ENCODE results near the gene HIPK1. TPM values are rescaled to one million over a fixed set of nuclear protein-coding genes. Genes with fewer than 3 reads are reported as not detected.

HIPK1 gene
- total RNA-seq, result 24.6 and 26.7 TPM in 2 replicates

DNA sequence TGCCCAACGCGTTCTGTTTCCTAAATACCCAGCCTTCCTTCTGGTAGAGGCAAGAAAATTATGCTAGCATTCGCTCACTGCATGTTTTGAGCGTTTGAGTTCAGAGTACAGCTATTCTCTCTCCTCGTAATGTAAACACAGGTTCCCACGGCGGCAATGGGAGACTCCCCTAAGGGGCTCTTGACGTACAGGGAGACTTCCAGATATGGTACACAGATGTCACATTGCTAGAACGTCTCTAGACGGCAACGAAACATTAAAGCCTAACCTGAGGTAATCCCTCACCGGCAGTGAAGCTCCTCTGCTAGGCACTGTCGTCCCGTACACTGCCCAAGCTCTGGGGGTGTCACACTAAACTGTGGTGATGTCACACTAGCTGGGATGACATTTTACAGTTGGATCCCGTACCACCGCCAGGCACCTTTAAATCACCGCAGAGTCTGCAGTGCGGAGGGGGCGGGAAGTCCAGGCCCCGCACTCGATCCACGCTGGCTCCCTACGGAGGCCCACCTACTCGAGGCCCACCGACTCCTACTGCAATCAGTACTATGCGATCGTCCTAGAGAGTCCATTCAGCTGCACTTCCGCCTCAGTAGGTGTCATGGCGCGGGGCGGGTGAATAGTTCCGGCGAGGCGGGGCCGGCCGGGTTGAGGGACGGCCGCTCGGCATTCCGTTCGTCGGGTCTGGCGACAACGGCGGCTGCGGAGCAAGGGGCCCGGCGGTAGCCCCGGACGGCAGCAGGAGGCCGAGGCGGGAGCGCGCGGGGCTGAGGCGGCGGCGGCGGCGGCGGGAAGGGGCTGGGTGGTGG is at the start of gene HIPK1:
Gene HIPK1, plus strand, starts transcription at position 384 of the 809 bp plus-strand sequence.

DNA sequence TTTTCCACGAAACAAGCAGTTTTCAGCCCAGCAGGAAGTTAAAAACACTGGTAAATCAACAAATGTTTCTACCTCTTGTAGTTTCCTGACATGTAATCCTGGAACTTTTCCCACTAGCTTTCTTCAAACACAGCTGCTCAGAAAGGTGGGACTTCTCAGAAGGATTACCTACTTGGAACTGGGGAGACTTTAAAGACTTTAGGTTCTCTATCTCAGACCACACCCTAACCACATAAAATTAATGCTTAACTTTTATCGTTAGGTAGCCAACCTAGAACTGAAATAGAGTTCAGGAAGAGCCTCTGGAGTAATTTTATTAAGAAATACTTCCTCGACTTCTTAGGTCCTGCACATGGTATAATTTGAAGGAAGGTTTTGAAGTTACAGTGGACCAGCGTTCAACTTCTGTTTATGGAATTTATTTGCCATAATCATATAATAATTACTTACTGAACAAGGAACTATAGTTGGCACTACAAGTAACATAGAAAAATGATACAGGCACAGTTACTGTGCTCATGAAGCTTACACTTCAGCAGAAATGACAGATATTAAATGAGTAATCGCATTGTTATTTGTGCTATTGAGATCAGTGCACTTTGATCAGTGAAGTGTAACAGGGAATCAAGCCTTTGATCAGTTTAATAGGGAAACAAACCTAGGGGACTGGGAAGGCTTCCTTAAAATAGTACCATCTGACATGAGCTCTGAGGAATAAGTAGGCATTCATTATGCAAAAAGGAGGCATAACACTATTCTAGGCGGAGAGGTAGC is 41.5 kb upstream of the HIPK1 start, which contains the start of gene BCL2L15:
Gene BCL2L15, minus strand, starts transcription at position 180 of the 774 bp plus-strand sequence. CDS start 206 bp downstream, outside the sequence.

GRCh38 chr1:113904674-113905434 is 24.3 kb upstream of the HIPK1 start, which contains the start of the genes AP4B1 and DCLRE1B:
Gene AP4B1 (minus strand): TSS chr1:113904799. CDS start chr1:113904717, 82 bp downstream.
Gene DCLRE1B (plus strand): TSS chr1:113905326. CDS start chr1:113905587, 261 bp downstream.

DNA sequence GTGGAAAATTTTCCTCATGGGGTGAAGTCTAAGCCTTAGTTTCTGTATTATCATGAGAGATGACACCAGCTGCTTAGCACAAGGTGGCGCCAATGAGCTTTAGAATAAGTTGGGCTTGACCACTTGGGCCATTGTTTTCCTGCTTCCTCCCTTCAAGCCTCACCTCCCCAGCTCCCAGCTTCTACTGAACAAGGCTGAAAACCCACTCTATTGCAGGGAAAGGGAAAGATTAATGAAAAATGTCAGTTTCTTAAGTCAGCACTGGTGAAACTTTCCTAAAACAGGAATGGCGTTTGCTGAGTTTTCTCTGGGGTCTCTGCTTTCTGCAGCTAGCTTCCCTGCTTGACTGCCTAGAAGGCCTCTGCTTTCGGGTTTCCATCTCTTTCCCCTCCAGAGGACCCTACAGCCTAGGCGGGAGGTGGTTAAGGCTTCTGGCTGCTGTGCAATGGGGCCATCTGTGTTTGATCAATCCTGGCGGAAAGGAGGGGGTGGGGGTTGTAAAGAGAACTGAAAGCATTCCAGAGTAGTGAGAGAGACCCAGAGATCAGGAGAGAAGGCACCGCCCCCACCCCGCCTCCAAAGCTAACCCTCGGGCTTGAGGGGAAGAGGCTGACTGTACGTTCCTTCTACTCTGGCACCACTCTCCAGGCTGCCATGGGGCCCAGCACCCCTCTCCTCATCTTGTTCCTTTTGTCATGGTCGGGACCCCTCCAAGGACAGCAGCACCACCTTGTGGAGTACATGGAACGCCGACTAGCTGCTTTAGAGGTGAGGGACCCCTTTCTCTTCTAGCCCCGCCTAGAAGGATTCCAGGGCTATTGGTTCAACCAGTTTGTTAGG is 50.0 kb downstream of the HIPK1 start, which contains the start of gene OLFML3:
Gene OLFML3, plus strand, starts transcription at position 612 of the 840 bp plus-strand sequence. Its CDS starts 43 bp downstream, at position 655.

Other genes with a start within 250 kb of the HIPK1 start
- gene PHTF1, start 169.8 kb upstream of the HIPK1 start, total RNA-seq, result 33.0 and 35.9 TPM in 2 replicates
- 10.7 and 13.0 TPM in 2 replicates for gene RSBN1, start 116.8 kb upstream of the HIPK1 start, total RNA-seq
- gene PTPN22, start 57.6 kb upstream of the HIPK1 start, total RNA-seq, result 1.0 and 3.7 TPM in 2 replicates
- 0.09 TPM in 2 replicates for gene BCL2L15, start 41.7 kb upstream of the HIPK1 start, total RNA-seq
- gene AP4B1, start 24.5 kb upstream of the HIPK1 start, total RNA-seq, result 20.7 and 22.7 TPM in 2 replicates
- gene DCLRE1B, start 24.0 kb upstream of the HIPK1 start, total RNA-seq, result 2.1 and 2.2 TPM in 2 replicates
- gene OLFML3, start 50.1 kb downstream of the HIPK1 start, total RNA-seq, result 0.28 and 0.45 TPM in 2 replicates
- gene SYT6, start 224.5 kb downstream of the HIPK1 start, total RNA-seq, result not detected in 2 replicates

Data from endothelial cell of coronary artery (primary cell).